ENCODE results near the gene SLC17A9. TPM values are rescaled to one million over a fixed set of nuclear protein-coding genes. Genes with fewer than 3 reads are reported as not detected.

SLC17A9 gene
- total and polyA plus RNA-seq, 2 of the 8 experiments (the other 6 are each of a cell fraction or from before 2014, with no cell fraction given), result 23.5 to 35.2 TPM

GRCh38 chr20:63013207-63013606, 60.7 kb downstream of the SLC17A9 start:
- H3K9me3 ChIP-seq (ENCODE audit: insufficient read depth in 2 of 2, low read depth in 1 of 2, low read length in 1 of 2), result peaks cover 5 to 8% of the 10 kb centered on the region in 2 experiments
- H3K4ac ChIP-seq (replicated peaks; ENCODE audit: insufficient read length, low read depth, low read length), result no peak overlapping the region
- no peak overlapping the region for H2AFZ ChIP-seq (ENCODE audit: low read length)
- no peak overlapping the region for H3K18ac ChIP-seq (ENCODE audit: extremely low read depth, low read length)
- H2BK20ac ChIP-seq (ENCODE audit: low read length), result no peak overlapping the region
- peaks cover 11 to 35% (median 23%) of the 10 kb centered on the region in 4 experiments for H3K27me3 ChIP-seq (replicated peaks in 1 of 4; ENCODE audit: control insufficient read depth in 3 of 4, extremely low read depth in 1 of 4, insufficient read depth in 3 of 4, low read length in 3 of 4)
- H3K23ac ChIP-seq (ENCODE audit: insufficient read length), result no peak overlapping the region
- FAIRE-seq (no peak), DNase-seq (ENCODE audit: low read depth in 1 of 2, low spot score in 2 of 2) (no peak)
- CTCF ChIA-PET (ENCODE audit: partially characterized antibody), result interaction anchor here (0.7 kb wide), 1 partner anchor 191 kb away, joined by 3 read pairs; no protein-coding TSS in a partner anchor
- peaks cover 0 to 3% of the 10 kb centered on the region in 2 experiments for H4K20me1 ChIP-seq (replicated peaks in 1 of 2; ENCODE audit: control insufficient read depth in 1 of 2, insufficient read depth in 2 of 2, low read length in 2 of 2)
- H2BK12ac ChIP-seq (ENCODE audit: low read depth, low read length), result no peak overlapping the region
- no peak overlapping the region for H4K8ac ChIP-seq (ENCODE audit: extremely low read depth, insufficient read depth, low read length)
- H4K5ac ChIP-seq (ENCODE audit: insufficient read length, low read depth, low read length), result no peak overlapping the region
- no peak overlapping the region for H3K4me3 ChIP-seq (ENCODE audit: extremely low read depth in 1 of 4, insufficient read depth in 2 of 4, low read depth in 3 of 4, low read length in 4 of 4)
- H2BK5ac ChIP-seq (ENCODE audit: low read depth, low read length), result no peak overlapping the region
- H3K79me1 ChIP-seq (ENCODE audit: low read depth, low read length), result no peaks in the 10 kb centered on the region
- no peaks in the 10 kb centered on the region; the same call in 1 of the 2 replicates for H3K23me2 ChIP-seq (ENCODE audit: low read depth, low read length)
- H3K4me2 ChIP-seq (ENCODE audit: insufficient read depth in 1 of 2, low read depth in 2 of 2, low read length in 2 of 2), result no peak overlapping the region
- H3K56ac ChIP-seq (replicated peaks; ENCODE audit: insufficient read length, low read depth, low read length), result no peak overlapping the region
- H4K91ac ChIP-seq (replicated peaks; ENCODE audit: insufficient read length, low read length), result no peak overlapping the region
- H2AK5ac ChIP-seq (ENCODE audit: low read depth, low read length), result no peak overlapping the region
- H3K79me2 ChIP-seq (ENCODE audit: control insufficient read depth in 1 of 2, insufficient read depth in 2 of 2, low read length in 2 of 2), result no peaks in the 10 kb centered on the region
- POLR2A ChIA-PET (ENCODE audit: partially characterized antibody), result no interaction called here
- H3K4me1 ChIP-seq (replicated peaks in 1 of 4; ENCODE audit: control insufficient read depth in 3 of 4, insufficient read depth in 4 of 4, low read length in 3 of 4), result peaks cover 0 to 21% (median 12%) of the 10 kb centered on the region in 4 experiments; a peak in 6 of 7 replicates
- H2BK120ac ChIP-seq (replicated peaks; ENCODE audit: low read depth, low read length), result no peak overlapping the region
- no peak for TF ChIP-seq ASH2L (IDR thresholded peaks at IDR 0.05; ENCODE audit: low read length)
- peak; percentile 54; the same call in 1 of the 2 replicates for TF ChIP-seq KDM1A (IDR thresholded peaks at IDR 0.05; ENCODE audit: borderline replicate concordance, low read length)
- no peak overlapping the region for H3K9ac ChIP-seq (replicated peaks in 1 of 4; ENCODE audit: extremely low read depth in 1 of 4, low read depth in 3 of 4, low read length in 3 of 4)
- H3K36me3 ChIP-seq (ENCODE audit: control insufficient read depth in 2 of 4, insufficient read depth in 4 of 4, low read length in 3 of 4), result peaks cover 0 to under 1% (median 0%) of the 10 kb centered on the region in 4 experiments; a peak in 1 of 8 replicates
- H2BK15ac ChIP-seq (ENCODE audit: low read length), result no peak overlapping the region
- H3K27ac ChIP-seq (ENCODE audit: low read depth, low read length), result no peak overlapping the region
- no peak overlapping the region for H3K14ac ChIP-seq (ENCODE audit: insufficient read length)

Data from H1 (cell line).